ENCODE measurements around the gene GRID1. TPM values are rescaled to one million over a fixed set of nuclear protein-coding genes. Genes with fewer than 3 reads are reported as not detected.

The GRID1 gene
- total RNA-seq, 1 donor = not detected

DNA sequence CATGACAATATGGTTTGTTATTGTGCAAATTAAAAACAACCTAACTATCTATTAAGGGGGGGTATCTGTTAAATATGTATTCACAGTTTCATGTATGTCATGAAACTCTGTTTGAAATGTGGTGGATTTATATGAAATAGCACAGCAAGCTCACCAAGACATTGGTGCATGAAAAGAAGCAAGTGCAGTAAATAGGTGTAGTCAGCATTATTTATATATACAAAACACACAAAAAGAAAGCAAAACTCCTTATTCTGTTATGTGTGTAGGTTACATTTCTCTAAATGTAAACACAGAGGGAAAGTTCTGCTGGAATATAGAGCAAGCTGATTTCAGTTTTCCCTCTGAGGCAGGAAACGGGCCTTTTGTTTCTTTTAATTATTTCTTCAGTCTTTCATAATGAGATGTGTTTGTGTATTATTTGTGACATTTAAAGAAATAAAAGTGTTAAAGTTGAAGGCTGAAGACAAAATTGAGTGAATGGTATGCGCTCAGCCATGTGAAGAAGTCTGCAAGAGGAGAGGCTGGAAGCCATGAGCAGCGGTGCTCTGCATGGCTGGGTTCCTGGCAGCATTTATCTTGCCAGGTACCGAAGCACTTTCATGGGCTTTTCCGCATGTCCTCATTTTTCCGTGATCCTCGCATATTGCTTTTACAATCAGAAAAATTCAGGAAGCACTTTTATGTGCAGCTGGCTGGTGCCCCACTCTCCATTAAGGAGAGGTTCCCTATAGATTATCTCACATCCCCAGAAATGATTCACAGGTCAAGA, 38.5 kb downstream of the GRID1 start:
- TF ChIP-seq, protein P1, sequence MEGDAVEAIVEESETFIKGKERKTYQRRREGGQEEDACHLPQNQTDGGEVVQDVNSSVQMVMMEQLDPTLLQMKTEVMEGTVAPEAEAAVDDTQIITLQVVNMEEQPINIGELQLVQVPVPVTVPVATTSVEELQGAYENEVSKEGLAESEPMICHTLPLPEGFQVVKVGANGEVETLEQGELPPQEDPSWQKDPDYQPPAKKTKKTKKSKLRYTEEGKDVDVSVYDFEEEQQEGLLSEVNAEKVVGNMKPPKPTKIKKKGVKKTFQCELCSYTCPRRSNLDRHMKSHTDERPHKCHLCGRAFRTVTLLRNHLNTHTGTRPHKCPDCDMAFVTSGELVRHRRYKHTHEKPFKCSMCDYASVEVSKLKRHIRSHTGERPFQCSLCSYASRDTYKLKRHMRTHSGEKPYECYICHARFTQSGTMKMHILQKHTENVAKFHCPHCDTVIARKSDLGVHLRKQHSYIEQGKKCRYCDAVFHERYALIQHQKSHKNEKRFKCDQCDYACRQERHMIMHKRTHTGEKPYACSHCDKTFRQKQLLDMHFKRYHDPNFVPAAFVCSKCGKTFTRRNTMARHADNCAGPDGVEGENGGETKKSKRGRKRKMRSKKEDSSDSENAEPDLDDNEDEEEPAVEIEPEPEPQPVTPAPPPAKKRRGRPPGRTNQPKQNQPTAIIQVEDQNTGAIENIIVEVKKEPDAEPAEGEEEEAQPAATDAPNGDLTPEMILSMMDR (IDR thresholded peaks at IDR 0.05; ENCODE audit: insufficient read depth, low read depth, low read length) = no peak
- H3K4me3 ChIP-seq (ENCODE audit: low read depth, low read length) = no peak overlapping the region
- no peak for DNase-seq (ENCODE audit: low read depth)

DNA sequence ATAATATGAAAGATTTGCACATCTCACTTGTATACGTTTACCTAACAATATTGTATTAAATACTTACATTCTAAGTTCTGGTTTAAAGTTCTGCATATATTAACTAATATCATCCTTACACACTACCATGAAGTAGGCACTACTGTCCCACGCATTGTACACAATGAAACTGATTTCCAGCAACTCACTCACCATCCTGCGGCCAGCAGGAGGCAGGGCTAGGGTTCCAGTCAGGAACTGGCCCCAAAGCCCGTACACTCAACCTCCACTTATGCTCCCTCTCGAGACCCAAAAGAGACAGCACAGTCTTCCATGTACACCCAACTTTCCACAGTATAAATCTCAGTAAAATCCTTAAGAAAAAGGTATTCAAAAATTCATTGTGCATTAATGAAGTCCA, 41.4 kb downstream of the GRID1 start:
- DNase-seq (ENCODE audit: low read depth) = no peak
- no peak overlapping the region for H3K4me3 ChIP-seq (ENCODE audit: low read depth, low read length)
- TF ChIP-seq, protein P1 (IDR thresholded peaks at IDR 0.05; ENCODE audit: insufficient read depth, low read depth, low read length) = no peak

DNA sequence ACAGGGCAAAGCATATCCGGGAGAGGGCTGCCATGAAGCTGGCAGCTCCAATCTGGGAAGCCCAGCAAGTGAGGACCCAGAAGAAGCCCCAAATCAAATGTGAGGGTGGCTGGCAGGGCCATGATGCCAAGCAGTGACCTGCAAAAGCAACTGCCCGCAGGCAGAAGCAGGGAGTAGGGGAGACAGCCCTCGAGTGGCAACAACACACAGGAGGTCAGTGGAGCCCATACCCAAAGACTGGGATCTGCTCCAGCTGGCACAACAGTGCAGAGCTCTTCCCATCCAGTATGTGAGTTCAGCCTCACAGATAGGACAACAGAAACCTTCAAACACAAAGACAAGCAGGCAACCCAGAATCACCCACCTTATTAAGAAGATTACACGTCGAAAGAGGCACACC, 45.0 kb downstream of the GRID1 start:
- TF ChIP-seq, protein P1 (IDR thresholded peaks at IDR 0.05; ENCODE audit: insufficient read depth, low read depth, low read length) = no peak
- no peak for DNase-seq (ENCODE audit: low read depth)
- H3K4me3 ChIP-seq (ENCODE audit: low read depth, low read length) = no peak overlapping the region

DNA sequence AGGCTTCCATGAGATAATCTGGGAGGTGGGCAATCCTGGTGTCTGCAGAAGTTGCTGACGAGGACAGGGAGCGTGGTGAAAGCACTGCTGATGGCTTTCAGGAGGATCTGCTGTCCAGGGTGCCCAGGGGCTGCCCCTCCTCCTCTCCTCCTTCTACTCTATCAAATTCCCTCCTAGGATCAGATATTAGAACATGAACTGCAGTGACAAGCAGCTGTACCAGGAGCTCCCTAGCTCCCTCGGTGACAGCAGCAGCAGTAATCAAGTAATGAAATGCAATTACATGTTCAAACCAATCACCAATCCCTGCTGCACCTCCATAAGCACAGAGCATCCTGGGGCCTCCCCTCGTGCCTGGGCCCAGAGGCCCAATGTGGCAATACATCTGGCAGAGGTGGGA, 46.9 kb downstream of the GRID1 start:
- no peak for DNase-seq (ENCODE audit: low read depth)
- TF ChIP-seq, protein P1 (IDR thresholded peaks at IDR 0.05; ENCODE audit: insufficient read depth, low read depth, low read length) = no peak
- no peak overlapping the region for H3K4me3 ChIP-seq (ENCODE audit: low read depth, low read length)

DNA sequence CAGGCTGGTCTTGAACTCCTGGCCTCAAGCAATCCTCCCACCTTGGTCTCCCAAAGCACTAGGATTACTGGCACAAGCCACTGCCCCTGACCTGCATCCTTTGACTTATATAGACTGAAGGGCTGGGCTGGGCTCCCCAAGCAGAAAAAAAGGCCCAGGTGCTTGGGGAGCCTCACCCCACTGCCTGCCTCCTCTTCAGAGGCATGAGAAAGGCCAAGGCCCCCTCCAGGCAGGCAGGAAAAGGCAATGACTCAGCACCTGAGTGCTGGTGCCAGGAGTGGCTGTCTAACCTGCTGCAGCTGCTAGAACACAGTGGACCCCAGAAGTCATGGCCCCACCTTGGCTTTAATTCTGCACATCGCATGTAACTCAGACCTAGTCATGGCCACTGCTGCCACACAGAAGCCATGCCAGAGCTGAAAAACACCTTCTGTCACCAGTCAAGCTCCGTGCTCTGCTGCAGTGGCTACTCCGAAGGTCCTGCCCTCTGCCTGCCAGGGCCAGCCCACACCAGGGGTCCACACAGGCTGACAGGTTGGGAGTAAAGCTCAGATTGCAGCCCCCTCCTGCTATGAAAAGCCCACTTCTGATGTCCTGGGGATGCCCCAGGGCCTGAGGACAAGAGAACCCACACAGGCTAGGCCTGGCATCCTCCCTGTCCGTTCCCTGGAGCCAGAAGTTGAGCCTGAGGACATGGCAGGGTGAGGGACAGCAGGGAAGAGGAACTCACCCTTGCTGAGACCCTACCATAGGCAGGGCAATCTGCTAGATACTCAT, 48.5 kb downstream of the GRID1 start:
- DNase-seq (ENCODE audit: low read depth) = no peak
- no peak overlapping the region for H3K4me3 ChIP-seq (ENCODE audit: low read depth, low read length)
- TF ChIP-seq, protein P1 (IDR thresholded peaks at IDR 0.05; ENCODE audit: insufficient read depth, low read depth, low read length) = no peak

DNA sequence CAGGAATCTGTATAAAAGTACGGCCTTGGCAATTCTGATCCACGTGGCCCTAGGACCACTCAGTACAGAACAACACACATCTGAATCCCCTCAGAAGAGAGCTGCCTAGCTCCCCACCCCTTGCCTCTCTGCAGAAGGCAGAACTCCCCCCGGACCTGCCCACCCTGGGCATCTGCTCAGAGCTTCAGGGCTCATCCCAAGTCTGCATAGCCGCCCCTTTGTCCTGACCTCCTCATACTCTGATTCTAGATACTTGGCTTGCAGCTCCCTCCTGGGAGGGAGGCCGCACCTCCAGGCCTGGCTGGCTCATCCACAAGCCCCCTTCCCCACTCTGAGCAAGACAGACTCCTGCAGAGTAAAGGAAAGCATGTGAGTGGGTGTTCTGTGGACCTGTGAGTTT, 49.6 kb downstream of the GRID1 start:
- no peak overlapping the region for H3K4me3 ChIP-seq (ENCODE audit: low read depth, low read length)
- no peak for DNase-seq (ENCODE audit: low read depth)
- TF ChIP-seq, protein P1 (IDR thresholded peaks at IDR 0.05; ENCODE audit: insufficient read depth, low read depth, low read length) = no peak

All from fibroblast of villous mesenchyme (primary cell).